ENCODE measurements around the gene TNNT1.
"Not testable (repeated sequence)": the region's sequence is repeated elsewhere in the genome, so short reads cannot be mapped to it uniquely, and the experiment has no call there.

TNNT1 gene

GRCh38 chr19:55172741-55173140 is 23.7 kb upstream of the TNNT1 start:
- DNase-seq = no peak
- Histone ChIP-seq H3K9me3 (replicated peaks; ENCODE audit: insufficient read depth, low read length) (no peaks in the 10 kb centered on the region), H3K9ac (ENCODE audit: low read length) (no peak overlapping the region), H3K79me2 (ENCODE audit: low read length) (no peaks in the 10 kb centered on the region), H3K4me1 (ENCODE audit: low read length) (no peaks in the 10 kb centered on the region), H4K20me1 (ENCODE audit: insufficient read depth, low read length) (no peaks in the 10 kb centered on the region), H3K9me2 (replicated peaks; ENCODE audit: insufficient read depth, low read length) (no peaks in the 10 kb centered on the region), H3K4me3 (ENCODE audit: low read length) (no peak overlapping the region), H3K4me2 (ENCODE audit: low read depth, low read length) (no peak overlapping the region), H3K27me3 (replicated peaks; ENCODE audit: insufficient read depth, low read length) (peaks cover 97% of the 10 kb centered on the region), H3K36me3 (replicated peaks; ENCODE audit: insufficient read depth, low read length) (no peaks in the 10 kb centered on the region), H3F3A (ENCODE audit: insufficient read depth, low read length) (no peaks in the 10 kb centered on the region), H2AFZ (ENCODE audit: low read length) (no peak overlapping the region), H3K27ac (ENCODE audit: low read length) (no peak overlapping the region)
- TF ChIP-seq CTCF (IDR thresholded peaks at IDR 0.05; ENCODE audit: low read length) (no peak), EZH2phosphoT487 (IDR thresholded peaks at IDR 0.05; ENCODE audit: low read length) (no peak), EZH2 (optimal IDR thresholded peaks at IDR 0.05; ENCODE audit: low read depth, low read length) (no peak)

GRCh38 chr19:55172318-55172717 is 23.3 kb upstream of the TNNT1 start:
- H3K4me2 ChIP-seq (ENCODE audit: low read depth, low read length); H3K36me3 ChIP-seq (replicated peaks; ENCODE audit: insufficient read depth, low read length); H2AFZ ChIP-seq (ENCODE audit: low read length); H3K9me2 ChIP-seq (replicated peaks; ENCODE audit: insufficient read depth, low read length); H3K9me3 ChIP-seq (replicated peaks; ENCODE audit: insufficient read depth, low read length); H3K79me2 ChIP-seq (ENCODE audit: low read length); H3K4me1 ChIP-seq (ENCODE audit: low read length); DNase-seq; H3K27ac ChIP-seq (ENCODE audit: low read length); H3F3A ChIP-seq (ENCODE audit: insufficient read depth, low read length); H3K4me3 ChIP-seq (ENCODE audit: low read length); H3K9ac ChIP-seq (ENCODE audit: low read length); H4K20me1 ChIP-seq (ENCODE audit: insufficient read depth, low read length): not testable (repeated sequence)
- H3K27me3 ChIP-seq (replicated peaks; ENCODE audit: insufficient read depth, low read length) = peaks cover 97% of the 10 kb centered on the region

- Histone ChIP-seq H3K4me1 (ENCODE audit: low read length) (peaks cover 4% of the 10 kb centered on the region; the same call in 1 of the 2 replicates), H3K9me2 (replicated peaks; ENCODE audit: insufficient read depth, low read length) (no peaks in the 10 kb centered on the region), H4K20me1 (ENCODE audit: insufficient read depth, low read length) (no peaks in the 10 kb centered on the region), H3F3A (ENCODE audit: insufficient read depth, low read length) (no peaks in the 10 kb centered on the region), H2AFZ (ENCODE audit: low read length) (no peak overlapping the region), H3K4me3 (ENCODE audit: low read length) (no peak overlapping the region), H3K9me3 (replicated peaks; ENCODE audit: insufficient read depth, low read length) (no peaks in the 10 kb centered on the region), H3K27me3 (replicated peaks; ENCODE audit: insufficient read depth, low read length) (peaks cover 92% of the 10 kb centered on the region), H3K36me3 (replicated peaks; ENCODE audit: insufficient read depth, low read length) (no peaks in the 10 kb centered on the region), H3K27ac (ENCODE audit: low read length) (no peak overlapping the region), H3K79me2 (ENCODE audit: low read length) (no peaks in the 10 kb centered on the region), H3K4me2 (ENCODE audit: low read depth, low read length) (no peak overlapping the region), H3K9ac (ENCODE audit: low read length) (no peak overlapping the region)
- TF ChIP-seq CTCF (IDR thresholded peaks at IDR 0.05; ENCODE audit: low read length) (no peak), EZH2 (optimal IDR thresholded peaks at IDR 0.05; ENCODE audit: low read depth, low read length) (no peak), EZH2phosphoT487 (IDR thresholded peaks at IDR 0.05; ENCODE audit: low read length) (no peak)
- DNase-seq = no peak
These were observed 22.4 kb upstream of the TNNT1 start for GRCh38 chr19:55171440-55171839.

- H3K79me2 ChIP-seq (ENCODE audit: low read length) = no peaks in the 10 kb centered on the region
- H3K4me1 ChIP-seq (ENCODE audit: low read length) = peaks cover 4% of the 10 kb centered on the region; the same call in 1 of the 2 replicates
- TF ChIP-seq EZH2phosphoT487 (IDR thresholded peaks at IDR 0.05; ENCODE audit: low read length) = no peak
- no peak for TF ChIP-seq CTCF (IDR thresholded peaks at IDR 0.05; ENCODE audit: low read length)
- TF ChIP-seq EZH2 (optimal IDR thresholded peaks at IDR 0.05; ENCODE audit: low read depth, low read length) = no peak
These were observed 20.1 kb upstream of the TNNT1 start for GRCh38 chr19:55169136-55169535.

More at GRCh38 chr19:55169136-55169535, 20.1 kb upstream of the TNNT1 start:
- Histone ChIP-seq H3K27ac (ENCODE audit: low read length) (no peak overlapping the region), H3K9ac (ENCODE audit: low read length) (no peak overlapping the region), H3K9me3 (replicated peaks; ENCODE audit: insufficient read depth, low read length) (no peaks in the 10 kb centered on the region), H3F3A (ENCODE audit: insufficient read depth, low read length) (no peaks in the 10 kb centered on the region), H3K9me2 (replicated peaks; ENCODE audit: insufficient read depth, low read length) (no peaks in the 10 kb centered on the region), H3K4me2 (ENCODE audit: low read depth, low read length) (no peak overlapping the region), H3K4me3 (ENCODE audit: low read length) (no peak overlapping the region), H3K36me3 (replicated peaks; ENCODE audit: insufficient read depth, low read length) (no peaks in the 10 kb centered on the region), H3K27me3 (replicated peaks; ENCODE audit: insufficient read depth, low read length) (peaks cover 90% of the 10 kb centered on the region), H2AFZ (ENCODE audit: low read length) (no peak overlapping the region), H4K20me1 (ENCODE audit: insufficient read depth, low read length) (no peaks in the 10 kb centered on the region)
- no peak for DNase-seq
